HEK293T (cell line): ENCODE data around the gene WDR82.

Experiments
- CTCF ChIA-PET: fragments of 350-600 bp; formaldehyde crosslinking; extraction: SDS; loops from one replicate; lab custom pipeline; 2021; ENCODE audit warnings: antibody characterized with exemption, inconsistent platforms; lab: Yijun Ruan, JAX
- POLR2A ChIA-PET: fragments of 350-600 bp; formaldehyde crosslinking; extraction: SDS; loops from one replicate; lab custom pipeline; 2020; ENCODE audit warnings: antibody characterized with exemption, inconsistent platforms; lab: Yijun Ruan, JAX
- DNase-seq: peaks from one replicate; pipeline ENCODE4 v3.0.0; 2012; ENCODE audit warnings: mixed read lengths; ENCODE audit errors: extremely low spot score
- ARNT ChIP-seq: fragments of 450-650 bp; IDR thresholded peaks from 2 replicates; pipeline ENCODE4 v1.6.1; 2017; ENCODE audit warnings: mild to moderate bottlenecking
- BHLHE40 ChIP-seq: fragments of 450-650 bp; IDR thresholded peaks from 2 replicates; pipeline ENCODE4 v1.6.1; 2016; ENCODE audit warnings: mild to moderate bottlenecking, moderate library complexity, borderline replicate concordance
- CTBP1 ChIP-seq: fragments of 450-650 bp; IDR thresholded peaks from 2 replicates; pipeline ENCODE4 v1.6.1; 2016; ENCODE audit warnings: borderline replicate concordance
- ELF4 ChIP-seq: fragments of 450-650 bp; IDR thresholded peaks from 2 replicates; pipeline ENCODE4 v1.6.1; 2017; ENCODE audit warnings: antibody characterized with exemption
- FOXA1 ChIP-seq: fragments of 450-650 bp; IDR thresholded peaks from 2 replicates; pipeline ENCODE4 v1.6.1; 2016; ENCODE audit warnings: mild to moderate bottlenecking
- FOXK2 ChIP-seq: fragments of 450-650 bp; IDR thresholded peaks from 2 replicates; pipeline ENCODE4 v1.6.1; 2016; ENCODE audit warnings: mild to moderate bottlenecking
- FOXM1 ChIP-seq: fragments of 450-650 bp; IDR thresholded peaks from 2 replicates; pipeline ENCODE4 v1.6.1; 2017; ENCODE audit warnings: mild to moderate bottlenecking, borderline replicate concordance
- HDGF ChIP-seq: fragments of 450-650 bp; IDR thresholded peaks from 2 replicates; pipeline ENCODE4 v1.6.1; 2017; ENCODE audit warnings: antibody characterized with exemption, borderline replicate concordance
- L3MBTL2 ChIP-seq: fragments of 450-650 bp; conservative IDR thresholded peaks from 2 replicates; pipeline ENCODE4 v1.6.1; 2016; ENCODE audit warnings: mild to moderate bottlenecking
- LEF1 ChIP-seq: fragments of 450-650 bp; IDR thresholded peaks from 2 replicates; pipeline ENCODE4 v1.6.1; 2017; ENCODE audit warnings: mild to moderate bottlenecking, borderline replicate concordance
- NFRKB ChIP-seq: fragments of 450-650 bp; IDR thresholded peaks from 2 replicates; pipeline ENCODE4 v1.6.1; 2016; ENCODE audit warnings: mild to moderate bottlenecking, moderate library complexity
- SP1 ChIP-seq: fragments of 450-650 bp; IDR thresholded peaks from 2 replicates; pipeline ENCODE4 v1.6.1; 2017
- SUZ12 ChIP-seq: fragments of 450-650 bp; IDR thresholded peaks from 2 replicates; pipeline ENCODE4 v1.6.1; 2016; ENCODE audit warnings: mild to moderate bottlenecking
- TARDBP ChIP-seq: fragments of 450-650 bp; IDR thresholded peaks from 2 replicates; pipeline ENCODE4 v1.6.1; 2016
- ZNF384 ChIP-seq: fragments of 450-650 bp; IDR thresholded peaks from 2 replicates; pipeline ENCODE4 v1.6.1; 2016
- TF ChIP-seq, protein P1 (sequence below): fragments of 450-650 bp; IDR thresholded peaks from 2 replicates; pipeline ENCODE4 v1.6.1; 2016

WDR82 gene

DNA sequence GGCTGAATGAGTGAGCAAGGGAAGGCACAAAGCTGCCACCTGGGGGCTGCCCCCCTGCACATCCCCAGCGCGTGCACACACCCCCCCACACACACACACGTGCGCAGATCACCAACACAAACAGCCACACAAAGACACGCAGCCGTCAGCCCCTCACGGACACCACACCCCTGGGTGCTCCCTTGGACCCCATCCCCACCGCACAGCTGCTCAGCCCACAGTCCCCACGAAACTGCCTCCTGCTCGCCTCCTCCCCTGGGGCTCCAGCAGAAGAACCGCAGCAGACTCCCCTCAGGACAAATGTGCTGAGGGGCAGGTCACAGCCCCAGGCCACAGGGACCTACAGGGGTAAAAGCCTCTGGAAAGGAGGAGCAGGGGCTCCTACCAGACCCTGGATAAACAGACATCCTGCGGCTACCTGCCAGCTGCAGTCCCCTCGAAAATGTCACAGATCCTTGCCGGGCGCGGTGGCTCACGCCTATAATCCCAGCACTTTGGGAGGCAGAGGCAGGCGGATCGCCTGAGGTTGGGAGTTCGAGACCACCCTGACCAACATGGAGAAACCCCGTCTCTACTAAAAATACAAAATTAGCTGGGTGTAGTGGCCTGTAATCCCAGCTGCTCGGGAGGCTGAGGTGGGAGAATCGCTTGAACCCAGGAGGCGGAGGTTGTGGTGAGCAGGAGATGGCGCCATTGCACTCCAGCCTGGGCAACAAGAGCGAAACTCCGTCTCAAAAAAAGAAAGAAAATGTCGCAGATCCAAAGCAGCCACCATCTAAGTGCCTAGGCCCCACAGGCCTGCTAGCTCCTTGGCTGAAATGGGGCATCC, 46.0 kb downstream of the WDR82 start:
- CTCF ChIA-PET: interaction anchor here (0.5 to 2.2 kb wide), 13 partner anchors 10 to 214 kb away, joined by 3 to 12 read pairs (median 5); partner anchors contain the start of gene WDR82
- no peak for DNase-seq
- POLR2A ChIA-PET: interaction anchor here (0.6 to 1.2 kb wide), 3 partner anchors 8 to 107 kb away, joined by 3 to 4 read pairs (median 3); partner anchors contain the start of gene GLYCTK
- TF ChIP-seq BHLHE40: no peak
- TF ChIP-seq HDGF: no peak
- TF ChIP-seq ZNF384: no peak
- no peak for TF ChIP-seq CTBP1
- no peak for TF ChIP-seq TARDBP

DNA sequence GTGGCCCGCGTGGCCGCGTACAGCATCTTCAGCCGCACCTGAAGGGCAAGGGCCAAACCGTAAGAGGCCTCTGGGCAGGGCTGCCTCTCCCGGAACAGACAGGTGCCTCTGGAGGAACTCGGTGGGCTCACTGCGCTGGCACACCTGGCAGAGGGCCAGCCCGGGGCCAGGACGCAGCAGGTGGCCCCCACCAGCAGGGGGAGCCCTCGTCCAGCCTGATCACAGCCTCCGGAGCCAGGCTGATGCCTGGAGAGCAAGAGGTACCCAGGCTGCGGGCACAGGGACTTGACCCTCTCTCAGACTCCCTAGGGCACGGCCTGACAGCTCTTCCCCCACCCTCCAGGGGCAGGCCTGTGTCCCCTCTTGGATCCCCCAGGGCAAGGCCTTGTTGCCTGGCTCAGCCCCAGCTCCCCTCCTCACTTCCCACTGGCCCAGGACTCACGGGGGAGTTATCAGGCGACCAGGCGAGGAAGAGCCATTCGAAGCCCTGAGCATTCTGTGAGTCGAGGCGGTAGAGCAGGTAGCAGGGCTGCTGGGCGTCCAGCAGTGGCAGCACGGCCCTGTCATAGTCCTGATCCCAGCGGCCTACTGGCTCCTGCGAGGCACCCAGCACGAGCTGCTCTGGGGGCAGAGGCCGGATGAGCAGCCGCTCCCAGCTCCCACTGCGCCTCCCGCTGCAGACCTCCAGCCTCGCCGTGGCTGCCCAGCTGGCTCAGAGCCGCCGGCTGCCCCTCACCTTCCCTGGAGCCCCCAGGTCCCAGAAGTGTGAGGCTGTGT, 46.8 kb downstream of the WDR82 start:
- peak; percentile 81 for DNase-seq
- ChIA-PET CTCF (interaction anchor here (0.5 to 2.2 kb wide), 21 partner anchors 9 to 1759 kb away, joined by 3 to 16 read pairs (median 4); partner anchors contain the start of genes GLYCTK and WDR82), POLR2A (interaction anchor here (0.7 to 1.2 kb wide), 3 partner anchors 9 to 108 kb away, joined by 3 to 4 read pairs (median 3); partner anchors contain the start of gene GLYCTK)
- no peak for TF ChIP-seq ZNF384
- TF ChIP-seq ARNT: no peak
- TF ChIP-seq, protein P1, sequence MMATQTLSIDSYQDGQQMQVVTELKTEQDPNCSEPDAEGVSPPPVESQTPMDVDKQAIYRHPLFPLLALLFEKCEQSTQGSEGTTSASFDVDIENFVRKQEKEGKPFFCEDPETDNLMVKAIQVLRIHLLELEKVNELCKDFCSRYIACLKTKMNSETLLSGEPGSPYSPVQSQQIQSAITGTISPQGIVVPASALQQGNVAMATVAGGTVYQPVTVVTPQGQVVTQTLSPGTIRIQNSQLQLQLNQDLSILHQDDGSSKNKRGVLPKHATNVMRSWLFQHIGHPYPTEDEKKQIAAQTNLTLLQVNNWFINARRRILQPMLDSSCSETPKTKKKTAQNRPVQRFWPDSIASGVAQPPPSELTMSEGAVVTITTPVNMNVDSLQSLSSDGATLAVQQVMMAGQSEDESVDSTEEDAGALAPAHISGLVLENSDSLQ: no peak
- no peak for TF ChIP-seq NFRKB
- TF ChIP-seq CTBP1: no peak
- TF ChIP-seq BHLHE40: no peak
- TF ChIP-seq LEF1: no peak
- TF ChIP-seq TARDBP: no peak
- TF ChIP-seq FOXA1: no peak
- no peak for TF ChIP-seq L3MBTL2
- TF ChIP-seq FOXM1: no peak
- no peak for TF ChIP-seq HDGF
- no peak for TF ChIP-seq SUZ12
- TF ChIP-seq SP1: no peak
- no peak for TF ChIP-seq FOXK2
- TF ChIP-seq ELF4: no peak

DNA sequence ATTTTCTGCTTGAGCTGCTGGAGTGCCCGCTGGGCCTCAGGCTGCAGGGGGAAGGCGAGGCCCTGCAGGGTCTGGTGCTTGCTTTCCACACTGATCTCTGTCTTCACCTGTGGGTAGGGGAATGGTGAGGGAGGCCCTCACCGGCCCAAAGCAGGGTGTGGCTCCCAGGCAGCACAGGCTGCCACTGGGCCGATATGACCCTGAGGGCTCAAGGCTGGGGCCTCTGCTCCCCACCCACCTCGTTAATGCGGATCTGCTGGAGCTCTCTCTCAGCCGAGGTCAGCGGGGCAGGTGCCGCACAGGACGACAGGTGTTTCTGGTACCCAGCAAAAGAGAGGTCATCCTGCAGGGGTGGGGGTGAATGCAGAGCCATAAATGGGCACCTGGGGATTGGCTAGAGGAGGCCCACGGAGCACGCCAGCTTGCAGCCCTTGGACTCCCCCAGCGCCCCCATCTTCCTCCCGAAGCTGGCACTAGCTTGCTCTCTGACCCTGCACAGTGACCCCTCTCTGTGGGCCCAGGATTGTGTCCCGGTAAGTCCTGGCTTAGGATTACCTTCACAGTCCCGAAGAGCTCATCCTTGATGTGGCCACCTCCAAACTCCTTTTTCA, 47.5 kb downstream of the WDR82 start:
- ChIA-PET POLR2A (interaction anchor here (1.0 kb wide), 1 partner anchor 57 kb away, joined by 3 read pairs; the partner anchor contains the start of gene GLYCTK), CTCF (interaction anchor here (0.6 to 2.2 kb wide), 19 partner anchors 8 to 1759 kb away, joined by 3 to 16 read pairs (median 4); partner anchors contain the start of genes GLYCTK and WDR82)
- no peak for DNase-seq
- TF ChIP-seq ELF4 (no peak), FOXK2 (no peak), HDGF (no peak), ARNT (no peak), CTBP1 (no peak), L3MBTL2 (no peak), NFRKB (no peak), SUZ12 (no peak), BHLHE40 (no peak), SP1 (no peak)
- TF ChIP-seq, protein P1: no peak

DNA sequence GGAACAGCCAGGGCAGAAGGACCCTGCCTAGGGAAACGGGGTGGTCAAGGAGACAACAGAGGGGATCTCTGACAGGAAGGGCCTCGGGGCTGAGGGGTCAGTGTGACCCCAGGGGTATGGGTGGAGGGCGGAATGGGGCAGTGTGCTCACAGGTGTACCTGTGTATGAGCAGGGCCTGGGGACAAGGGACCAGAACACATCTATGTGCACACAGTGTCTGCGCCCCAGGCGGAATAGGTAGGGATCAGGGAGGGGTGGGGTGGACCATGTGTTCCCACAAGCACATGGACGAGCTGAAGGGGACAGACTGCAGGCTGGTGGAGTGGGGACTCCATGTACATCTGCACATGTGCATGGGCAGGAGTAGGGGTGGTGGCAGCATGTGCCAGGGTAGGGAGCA, 48.0 kb downstream of the WDR82 start:
- POLR2A ChIA-PET: no interaction called here
- no peak for DNase-seq
- no peak for TF ChIP-seq ZNF384
- no peak for TF ChIP-seq L3MBTL2
- TF ChIP-seq LEF1: no peak
- TF ChIP-seq FOXM1: no peak
- TF ChIP-seq ELF4: no peak
- TF ChIP-seq, protein P1: no peak
- no peak for TF ChIP-seq SUZ12
- TF ChIP-seq FOXA1: no peak
- no peak for TF ChIP-seq HDGF
- TF ChIP-seq CTBP1: no peak
- no peak for TF ChIP-seq TARDBP
- TF ChIP-seq FOXK2: no peak
- TF ChIP-seq SP1: no peak
- TF ChIP-seq NFRKB: no peak
- no peak for TF ChIP-seq BHLHE40
- CTCF ChIA-PET: interaction anchor here (0.6 to 2.0 kb wide), 9 partner anchors 10 to 216 kb away, joined by 3 to 16 read pairs (median 4); no protein-coding TSS in a partner anchor

DNA sequence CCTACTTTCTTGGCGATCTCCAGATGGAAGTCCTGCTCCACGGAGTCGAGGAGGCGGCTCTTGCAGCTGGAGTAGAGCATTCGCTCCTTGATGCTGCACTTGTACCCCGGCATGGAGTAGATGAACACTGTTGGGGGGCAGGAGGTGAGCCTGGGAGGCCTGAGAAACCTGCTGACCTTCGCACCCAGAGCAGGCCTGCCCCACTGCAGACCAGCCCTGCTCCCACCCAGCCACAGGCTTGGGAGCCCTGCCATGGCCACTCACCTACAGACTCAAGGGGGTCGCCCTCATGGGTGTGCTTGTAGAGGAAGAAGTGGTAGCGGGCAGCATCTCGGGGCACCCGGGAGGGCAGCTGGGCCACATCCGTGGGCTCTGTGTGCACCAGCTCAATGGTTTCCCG, 48.8 kb downstream of the WDR82 start:
- TF ChIP-seq HDGF (no peak), ARNT (no peak), FOXM1 (no peak), SP1 (no peak), NFRKB (no peak), ZNF384 (no peak), FOXA1 (no peak), L3MBTL2 (no peak), ELF4 (no peak), TARDBP (no peak), LEF1 (no peak), CTBP1 (no peak), FOXK2 (no peak), SUZ12 (no peak), BHLHE40 (no peak)
- TF ChIP-seq, protein P1: no peak
- ChIA-PET POLR2A (no interaction called here), CTCF (interaction anchor here (1.0 kb wide), 1 partner anchor 9 kb away, joined by 5 read pairs; no protein-coding TSS in a partner anchor)
- no peak for DNase-seq
